Activated naive CD8-positive, alpha-beta T cell (primary cell): Measurements from ENCODE around the gene RANBP1.

Experiments
- H3K27ac Mint-ChIP-seq: one replicate; pipeline ENCODE4 v1.8.0; 2021; ENCODE audit warnings: mixed read lengths
- H3K27me3 Mint-ChIP-seq: one replicate; pipeline ENCODE4 v1.8.0; 2021; ENCODE audit warnings: mixed read lengths
- H3K36me3 Mint-ChIP-seq: one replicate; pipeline ENCODE4 v1.8.0; 2021; ENCODE audit warnings: mixed read lengths
- H3K4me1 Mint-ChIP-seq: one replicate; pipeline ENCODE4 v1.8.0; 2021; ENCODE audit warnings: low read depth, mixed read lengths
- H3K4me3 Mint-ChIP-seq: one replicate; pipeline ENCODE4 v1.8.0; 2021; ENCODE audit warnings: mild to moderate bottlenecking, mixed read lengths
- H3K9me3 Mint-ChIP-seq: one replicate; pipeline ENCODE4 v1.8.0; 2021; ENCODE audit warnings: low read depth, mixed read lengths

RANBP1 gene

GRCh38 chr22:20118300-20119020 lies 2.6 kb downstream of the RANBP1 start:
- peak overlapping the region; percentile 93 for H3K27ac Mint-ChIP-seq
- no peaks in the 10 kb centered on the region for H3K9me3 Mint-ChIP-seq
- peaks cover 3% of the 10 kb centered on the region for H3K36me3 Mint-ChIP-seq
- H3K27me3 Mint-ChIP-seq: no peaks in the 10 kb centered on the region
- peaks cover 40% of the 10 kb centered on the region for H3K4me1 Mint-ChIP-seq
- H3K4me3 Mint-ChIP-seq: peak overlapping the region; percentile 95

- Mint-ChIP-seq H3K4me3 (peak overlapping the region; percentile 49), H3K9me3 (no peaks in the 10 kb centered on the region), H3K27ac (peak overlapping the region; percentile 16), H3K36me3 (no peaks in the 10 kb centered on the region), H3K27me3 (no peaks in the 10 kb centered on the region), H3K4me1 (peaks cover 31% of the 10 kb centered on the region)
These were observed 6.0 kb downstream of the RANBP1 start for GRCh38 chr22:20121856-20122415.

GRCh38 chr22:20123366-20124082 lies 7.6 kb downstream of the RANBP1 start:
- peaks cover 26% of the 10 kb centered on the region for H3K4me1 Mint-ChIP-seq
- no peak overlapping the region for H3K4me3 Mint-ChIP-seq
- no peak overlapping the region for H3K27ac Mint-ChIP-seq
- no peaks in the 10 kb centered on the region for H3K36me3 Mint-ChIP-seq
- no peaks in the 10 kb centered on the region for H3K27me3 Mint-ChIP-seq
- no peaks in the 10 kb centered on the region for H3K9me3 Mint-ChIP-seq

GRCh38 chr22:20124083-20124787 lies 8.3 kb downstream of the RANBP1 start:
- Mint-ChIP-seq H3K27me3 (no peaks in the 10 kb centered on the region), H3K36me3 (no peaks in the 10 kb centered on the region), H3K4me1 (peaks cover 27% of the 10 kb centered on the region), H3K4me3 (no peak overlapping the region), H3K9me3 (no peaks in the 10 kb centered on the region), H3K27ac (peak overlapping the region; percentile 50)

- Mint-ChIP-seq H3K27me3 (no peaks in the 10 kb centered on the region), H3K9me3 (no peaks in the 10 kb centered on the region), H3K4me1 (peaks cover 21% of the 10 kb centered on the region), H3K27ac (no peak overlapping the region), H3K36me3 (no peaks in the 10 kb centered on the region), H3K4me3 (no peak overlapping the region)
These were observed 9.6 kb downstream of the RANBP1 start for GRCh38 chr22:20125201-20126174.

- H3K9me3 Mint-ChIP-seq: no peaks in the 10 kb centered on the region
- no peak overlapping the region for H3K4me3 Mint-ChIP-seq
- H3K27ac Mint-ChIP-seq: no peak overlapping the region
- peaks cover 18% of the 10 kb centered on the region for H3K4me1 Mint-ChIP-seq
- H3K27me3 Mint-ChIP-seq: no peaks in the 10 kb centered on the region
- H3K36me3 Mint-ChIP-seq: no peaks in the 10 kb centered on the region
These were observed 10.6 kb downstream of the RANBP1 start for GRCh38 chr22:20126284-20127029.

GRCh38 chr22:20127318-20127868 lies 11.5 kb downstream of the RANBP1 start:
- no peaks in the 10 kb centered on the region for H3K36me3 Mint-ChIP-seq
- peak overlapping the region; percentile 76 for H3K27ac Mint-ChIP-seq
- no peaks in the 10 kb centered on the region for H3K9me3 Mint-ChIP-seq
- H3K4me3 Mint-ChIP-seq: no peak overlapping the region
- H3K27me3 Mint-ChIP-seq: no peaks in the 10 kb centered on the region
- H3K4me1 Mint-ChIP-seq: peaks cover 11% of the 10 kb centered on the region

- H3K27me3 Mint-ChIP-seq: no peaks in the 10 kb centered on the region
- no peaks in the 10 kb centered on the region for H3K36me3 Mint-ChIP-seq
- no peaks in the 10 kb centered on the region for H3K9me3 Mint-ChIP-seq
- no peak overlapping the region for H3K4me3 Mint-ChIP-seq
- peak overlapping the region; percentile 76 for H3K27ac Mint-ChIP-seq
- H3K4me1 Mint-ChIP-seq: peaks cover 13% of the 10 kb centered on the region
These were observed 12.1 kb downstream of the RANBP1 start for GRCh38 chr22:20127869-20128618.

GRCh38 chr22:20128619-20128901 lies 12.7 kb downstream of the RANBP1 start:
- Mint-ChIP-seq H3K27me3 (no peaks in the 10 kb centered on the region), H3K36me3 (no peaks in the 10 kb centered on the region), H3K27ac (peak overlapping the region; percentile 64), H3K9me3 (no peaks in the 10 kb centered on the region), H3K4me3 (no peak overlapping the region), H3K4me1 (peaks cover 14% of the 10 kb centered on the region)

- Mint-ChIP-seq H3K27ac (peak overlapping the region; percentile 64), H3K4me3 (peak overlapping the region; percentile 59), H3K27me3 (no peaks in the 10 kb centered on the region), H3K36me3 (no peaks in the 10 kb centered on the region), H3K4me1 (peaks cover 17% of the 10 kb centered on the region), H3K9me3 (no peaks in the 10 kb centered on the region)
These were observed 13.2 kb downstream of the RANBP1 start for GRCh38 chr22:20128902-20129746.

- Mint-ChIP-seq H3K4me3 (no peak overlapping the region), H3K9me3 (no peaks in the 10 kb centered on the region), H3K4me1 (peaks cover 17% of the 10 kb centered on the region), H3K36me3 (no peaks in the 10 kb centered on the region), H3K27ac (no peak overlapping the region), H3K27me3 (no peaks in the 10 kb centered on the region)
These were observed 13.8 kb downstream of the RANBP1 start for GRCh38 chr22:20129747-20130014.

GRCh38 chr22:20130319-20130718 lies 14.4 kb downstream of the RANBP1 start:
- H3K4me1 Mint-ChIP-seq: peaks cover 17% of the 10 kb centered on the region
- H3K4me3 Mint-ChIP-seq: peak overlapping the region; percentile 51
- H3K36me3 Mint-ChIP-seq: no peaks in the 10 kb centered on the region
- no peaks in the 10 kb centered on the region for H3K9me3 Mint-ChIP-seq
- H3K27me3 Mint-ChIP-seq: no peaks in the 10 kb centered on the region
- no peak overlapping the region for H3K27ac Mint-ChIP-seq
